ENCODE data around the gene RIPOR2. TPM values are rescaled to one million over a fixed set of nuclear protein-coding genes. Genes with fewer than 3 reads are reported as not detected.

Gene RIPOR2
- total RNA-seq, 2 experiments from 2014 or later, result 18.0 to 28.9 TPM

DNA sequence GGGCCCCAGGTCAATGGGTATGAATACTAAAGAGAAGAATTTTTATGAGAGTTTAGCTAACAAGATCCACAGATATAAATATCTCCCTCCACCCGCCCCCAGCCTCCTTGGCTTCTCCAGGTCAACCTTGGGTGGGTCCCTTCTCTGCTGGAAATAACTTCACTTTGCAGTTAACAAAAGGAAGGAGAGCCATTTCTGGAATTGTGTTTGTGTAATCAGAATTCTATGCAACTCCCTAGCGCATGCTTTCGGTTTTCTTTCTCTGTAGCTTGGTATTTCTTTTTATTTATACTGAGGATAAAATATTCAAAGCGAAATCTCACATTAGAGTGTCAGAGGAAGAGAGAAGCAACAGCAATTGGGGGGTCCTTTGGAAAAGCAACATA, 27.1 kb downstream of the RIPOR2 start:
- peak overlapping the region; percentile 89 for H3K4me2 ChIP-seq (ENCODE audit: low read length)
- peaks cover 26% of the 10 kb centered on the region for H3K36me3 ChIP-seq (ENCODE audit: insufficient read depth, low read length)
- peaks cover 48% of the 10 kb centered on the region; the same call in 1 of the 2 replicates for H3K79me2 ChIP-seq (ENCODE audit: insufficient read depth, low read depth, low read length)
- ChIA-PET POLR2A (interaction anchor here (0.7 to 7.3 kb wide), 12 partner anchors 8 to 83 kb away, joined by 3 to 90 read pairs (median 10); partner anchors contain the start of gene RIPOR2), CTCF (ENCODE audit: unreplicated experiment) (interaction anchor here (0.7 to 3.7 kb wide), 3 partner anchors 11 to 83 kb away, joined by 3 to 19 read pairs (median 9); no protein-coding TSS in a partner anchor)
- no peak for DNase-seq (ENCODE audit: low spot score)
- intact Hi-C loops (cut with micrococcal nuclease; ENCODE audit: unreplicated experiment), result loop anchor here (2.0 kb wide), 1 partner anchor 18 kb away; no protein-coding TSS in a partner anchor
- H2AFZ ChIP-seq (ENCODE audit: low read length), result no peak overlapping the region; the same call in 1 of the 2 replicates
- TF ChIP-seq, protein P1, sequence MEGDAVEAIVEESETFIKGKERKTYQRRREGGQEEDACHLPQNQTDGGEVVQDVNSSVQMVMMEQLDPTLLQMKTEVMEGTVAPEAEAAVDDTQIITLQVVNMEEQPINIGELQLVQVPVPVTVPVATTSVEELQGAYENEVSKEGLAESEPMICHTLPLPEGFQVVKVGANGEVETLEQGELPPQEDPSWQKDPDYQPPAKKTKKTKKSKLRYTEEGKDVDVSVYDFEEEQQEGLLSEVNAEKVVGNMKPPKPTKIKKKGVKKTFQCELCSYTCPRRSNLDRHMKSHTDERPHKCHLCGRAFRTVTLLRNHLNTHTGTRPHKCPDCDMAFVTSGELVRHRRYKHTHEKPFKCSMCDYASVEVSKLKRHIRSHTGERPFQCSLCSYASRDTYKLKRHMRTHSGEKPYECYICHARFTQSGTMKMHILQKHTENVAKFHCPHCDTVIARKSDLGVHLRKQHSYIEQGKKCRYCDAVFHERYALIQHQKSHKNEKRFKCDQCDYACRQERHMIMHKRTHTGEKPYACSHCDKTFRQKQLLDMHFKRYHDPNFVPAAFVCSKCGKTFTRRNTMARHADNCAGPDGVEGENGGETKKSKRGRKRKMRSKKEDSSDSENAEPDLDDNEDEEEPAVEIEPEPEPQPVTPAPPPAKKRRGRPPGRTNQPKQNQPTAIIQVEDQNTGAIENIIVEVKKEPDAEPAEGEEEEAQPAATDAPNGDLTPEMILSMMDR (conservative IDR thresholded peaks at IDR 0.05; ENCODE audit: low read length), result no peak
- no peak for TF ChIP-seq EZH2phosphoT487 (IDR thresholded peaks at IDR 0.05; ENCODE audit: borderline replicate concordance, low read depth, low read length)
- H4K20me1 ChIP-seq (ENCODE audit: insufficient read depth, low read length), result no peaks in the 10 kb centered on the region
- no peaks in the 10 kb centered on the region for H3K9me2 ChIP-seq (ENCODE audit: insufficient read depth, low read length)
- H3K27ac ChIP-seq (ENCODE audit: low read depth, low read length, poor library complexity, severe bottlenecking), result peak overlapping the region; percentile 95
- no peaks in the 10 kb centered on the region for H3K9me3 ChIP-seq (ENCODE audit: low read length)
- peaks cover 78% of the 10 kb centered on the region for H3K4me1 ChIP-seq (ENCODE audit: insufficient read depth, low read length, poor library complexity, severe bottlenecking)
- no TSS peak for BruUV-seq (replicated peaks)
- H3K4me3 ChIP-seq (ENCODE audit: low read depth, low read length, poor library complexity, severe bottlenecking), result peak overlapping the region; percentile 75

DNA sequence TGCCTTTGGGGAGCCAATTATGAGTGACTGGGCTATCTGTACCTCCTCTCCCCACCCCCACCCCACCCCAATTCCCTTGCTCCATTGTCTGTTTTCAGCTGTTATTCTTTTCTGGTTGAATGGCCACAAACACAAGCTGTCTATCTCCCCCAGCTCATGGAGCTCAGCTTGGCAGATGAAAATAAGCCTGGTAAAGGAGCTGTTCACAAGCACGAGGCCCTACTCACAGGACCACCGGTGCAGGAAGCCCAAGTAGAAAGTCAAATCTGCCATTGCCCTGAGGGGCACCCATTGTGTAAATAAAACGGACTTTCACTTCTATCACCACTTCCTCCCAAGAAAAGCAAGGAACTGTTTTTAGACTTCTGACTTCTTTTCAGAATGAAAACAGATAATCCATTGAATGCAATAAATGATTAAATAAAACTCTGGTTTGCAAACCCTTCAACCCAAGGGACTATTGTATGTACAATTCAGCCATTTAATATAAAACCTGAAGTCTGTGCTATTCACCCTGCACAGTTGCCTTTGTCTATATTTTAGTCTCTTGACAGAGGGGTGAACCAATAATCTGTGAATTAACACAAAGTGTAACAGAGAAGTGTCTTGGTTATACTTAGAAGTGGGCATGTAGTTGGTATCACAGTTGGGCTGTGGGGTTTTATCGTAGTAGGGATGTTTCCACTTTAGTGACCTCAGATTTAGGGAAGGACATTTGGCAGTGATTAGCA, 27.7 kb downstream of the RIPOR2 start:
- Histone ChIP-seq H3K9me2 (ENCODE audit: insufficient read depth, low read length) (no peaks in the 10 kb centered on the region), H2AFZ (ENCODE audit: low read length) (no peak overlapping the region; the same call in 1 of the 2 replicates), H3K4me2 (ENCODE audit: low read length) (peak overlapping the region; percentile 89), H3K27ac (ENCODE audit: low read depth, low read length, poor library complexity, severe bottlenecking) (peak overlapping the region; percentile 95), H3K4me3 (ENCODE audit: low read depth, low read length, poor library complexity, severe bottlenecking) (peak overlapping the region; percentile 75), H4K20me1 (ENCODE audit: insufficient read depth, low read length) (no peaks in the 10 kb centered on the region), H3K36me3 (ENCODE audit: insufficient read depth, low read length) (peaks cover 30% of the 10 kb centered on the region), H3K9me3 (ENCODE audit: low read length) (peaks cover 2% of the 10 kb centered on the region; the same call in 1 of the 2 replicates), H3K79me2 (ENCODE audit: insufficient read depth, low read depth, low read length) (peaks cover 48% of the 10 kb centered on the region; the same call in 1 of the 2 replicates), H3K4me1 (ENCODE audit: insufficient read depth, low read length, poor library complexity, severe bottlenecking) (peaks cover 76% of the 10 kb centered on the region)
- TF ChIP-seq, protein P1 (conservative IDR thresholded peaks at IDR 0.05; ENCODE audit: low read length), result no peak
- TF ChIP-seq EZH2phosphoT487 (IDR thresholded peaks at IDR 0.05; ENCODE audit: borderline replicate concordance, low read depth, low read length), result no peak
- CTCF ChIA-PET (ENCODE audit: unreplicated experiment), result interaction anchor here (3.7 kb wide), 1 partner anchor 84 kb away, joined by 19 read pairs; no protein-coding TSS in a partner anchor
- peak; percentile 83 for DNase-seq (ENCODE audit: low spot score)
- POLR2A ChIA-PET, result interaction anchor here (0.6 to 7.3 kb wide), 10 partner anchors 7 to 407 kb away, joined by 3 to 90 read pairs (median 16); partner anchors contain the start of gene RIPOR2
- intact Hi-C loops (cut with micrococcal nuclease; ENCODE audit: unreplicated experiment), result loop anchor here (2.0 kb wide), 1 partner anchor 17 kb away; no protein-coding TSS in a partner anchor
- BruUV-seq (replicated peaks), result no TSS peak

Data from OCI-LY7 (cell line).